Uterus (tissue), 4 donors: ENCODE measurements around the gene SNX2. TPM values are rescaled to one million over a fixed set of nuclear protein-coding genes. Genes with fewer than 3 reads are reported as not detected.
A peak's percentile ranks its signal among the peaks of the same experiment; 100 is the strongest.

Experiments
- DNase-seq, 2 donors: peaks; one replicate each; pipeline ENCODE4 v3.0.0-alpha.2; 2019 to 2020
- H3K27ac ChIP-seq, 2 donors: fragments of 200-600 bp; sonication (generic); 1 replicate in 1 of 2; 2 replicates in 1 of 2; pipeline ENCODE4 v1.5.1; 2016 to 2018
- H3K27me3 ChIP-seq, 2 donors: fragments of 200-600 bp; sonication (generic); one replicate each; pipeline ENCODE4 v1.5.1; 2018 to 2019; ENCODE audit warnings: control low read depth in 1 of 2
- H3K36me3 ChIP-seq, 2 donors: fragments of 200-600 bp; sonication (generic); one replicate each; pipeline ENCODE4 v1.5.1; 2019; ENCODE audit warnings: control low read depth in 1 of 2
- H3K4me1 ChIP-seq, 2 donors: fragments of 200-600 bp; sonication (generic); one replicate each; pipeline ENCODE4 v1.5.1; 2018 to 2019; ENCODE audit warnings: control low read depth in 1 of 2
- H3K4me3 ChIP-seq, 2 donors: fragments of 200-600 bp; sonication (generic); 1 replicate in 1 of 2; 2 replicates in 1 of 2; pipeline ENCODE4 v1.5.1; 2018 to 2019; ENCODE audit warnings: mild to moderate bottlenecking in 1 of 2
- H3K9me3 ChIP-seq, 2 donors: fragments of 200-600 bp; sonication (generic); one replicate each; pipeline ENCODE4 v1.5.1; 2019; ENCODE audit warnings: control low read depth in 1 of 2
- POLR2A ChIP-seq, 2 donors: fragments of 450-650 bp; IDR thresholded peaks; one replicate each; pipeline ENCODE4 v1.6.1; 2016; ENCODE audit warnings: antibody characterized with exemption in 2 of 2, mild to moderate bottlenecking in 1 of 2, moderate library complexity in 1 of 2
- intact Hi-C: fragments of 100-400 bp; cut with DNase I; formaldehyde crosslinking; loops from one replicate; pipeline ENCODE4 v1.15.1; 2023; ENCODE audit warnings: low total_unique reads
- total RNA-seq, 4 donors: library from RNA; depleted of rRNA in 3 of 4; stranded (reverse); fragments of >200 nt in 3 of 4; gene quantifications; one replicate each; pipeline versions ENCODE4 v1.1.0 to v1.2.4, GENCODE V29; 2014 to 2023
- TF ChIP-seq, protein P1 (sequence below), 4 experiments: fragments of 200-600 bp in 2 of 4; fragments of 450-650 bp in 2 of 4; sonication (generic) in 2 of 4; IDR thresholded peaks; one replicate each; pipeline ENCODE4 v1.5.1; 2016 to 2019; ENCODE audit warnings: antibody characterized with exemption in 4 of 4, mild to moderate bottlenecking in 2 of 4, moderate library complexity in 1 of 4
- donor health status: DM: yes; HTN: yes; CAD: no.

The SNX2 gene
- total RNA-seq, 4 donors from 2014 or later = 22.5 to 128 (median 99.6) TPM

DNA sequence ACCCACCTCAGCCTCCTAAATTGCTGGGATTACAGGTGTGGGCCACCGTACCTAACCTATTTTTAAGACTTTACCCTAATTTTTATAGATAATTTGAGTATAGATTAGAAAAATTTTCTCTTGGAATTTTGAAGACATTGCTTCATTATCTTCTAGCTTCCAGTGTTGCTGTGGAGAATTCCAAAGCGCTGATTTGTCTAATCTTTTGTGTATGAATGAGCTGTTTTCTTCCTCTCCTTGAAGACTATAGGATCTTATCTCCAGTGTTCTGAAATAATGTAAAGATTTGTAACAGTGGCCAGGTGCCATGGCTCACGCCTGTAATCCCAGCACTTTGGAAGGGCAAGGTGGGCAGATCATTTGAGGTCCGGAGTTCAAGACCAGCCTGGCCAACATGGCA, 64.9 kb downstream of the SNX2 start:
- H3K4me1 ChIP-seq = peaks cover 0 to 7% of the 10 kb centered on the region in 2 donors
- TF ChIP-seq, protein P1, sequence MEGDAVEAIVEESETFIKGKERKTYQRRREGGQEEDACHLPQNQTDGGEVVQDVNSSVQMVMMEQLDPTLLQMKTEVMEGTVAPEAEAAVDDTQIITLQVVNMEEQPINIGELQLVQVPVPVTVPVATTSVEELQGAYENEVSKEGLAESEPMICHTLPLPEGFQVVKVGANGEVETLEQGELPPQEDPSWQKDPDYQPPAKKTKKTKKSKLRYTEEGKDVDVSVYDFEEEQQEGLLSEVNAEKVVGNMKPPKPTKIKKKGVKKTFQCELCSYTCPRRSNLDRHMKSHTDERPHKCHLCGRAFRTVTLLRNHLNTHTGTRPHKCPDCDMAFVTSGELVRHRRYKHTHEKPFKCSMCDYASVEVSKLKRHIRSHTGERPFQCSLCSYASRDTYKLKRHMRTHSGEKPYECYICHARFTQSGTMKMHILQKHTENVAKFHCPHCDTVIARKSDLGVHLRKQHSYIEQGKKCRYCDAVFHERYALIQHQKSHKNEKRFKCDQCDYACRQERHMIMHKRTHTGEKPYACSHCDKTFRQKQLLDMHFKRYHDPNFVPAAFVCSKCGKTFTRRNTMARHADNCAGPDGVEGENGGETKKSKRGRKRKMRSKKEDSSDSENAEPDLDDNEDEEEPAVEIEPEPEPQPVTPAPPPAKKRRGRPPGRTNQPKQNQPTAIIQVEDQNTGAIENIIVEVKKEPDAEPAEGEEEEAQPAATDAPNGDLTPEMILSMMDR (IDR thresholded peaks at IDR 0.05) = no peak
- no peak for TF ChIP-seq POLR2A (IDR thresholded peaks at IDR 0.05)
- no peak overlapping the region for H3K4me3 ChIP-seq
- no peaks in the 10 kb centered on the region for H3K27me3 ChIP-seq
- no peak for DNase-seq
- intact Hi-C loops = no loop called here
- no peaks in the 10 kb centered on the region for H3K9me3 ChIP-seq
- H3K27ac ChIP-seq = no peak overlapping the region
- no peaks in the 10 kb centered on the region for H3K36me3 ChIP-seq

DNA sequence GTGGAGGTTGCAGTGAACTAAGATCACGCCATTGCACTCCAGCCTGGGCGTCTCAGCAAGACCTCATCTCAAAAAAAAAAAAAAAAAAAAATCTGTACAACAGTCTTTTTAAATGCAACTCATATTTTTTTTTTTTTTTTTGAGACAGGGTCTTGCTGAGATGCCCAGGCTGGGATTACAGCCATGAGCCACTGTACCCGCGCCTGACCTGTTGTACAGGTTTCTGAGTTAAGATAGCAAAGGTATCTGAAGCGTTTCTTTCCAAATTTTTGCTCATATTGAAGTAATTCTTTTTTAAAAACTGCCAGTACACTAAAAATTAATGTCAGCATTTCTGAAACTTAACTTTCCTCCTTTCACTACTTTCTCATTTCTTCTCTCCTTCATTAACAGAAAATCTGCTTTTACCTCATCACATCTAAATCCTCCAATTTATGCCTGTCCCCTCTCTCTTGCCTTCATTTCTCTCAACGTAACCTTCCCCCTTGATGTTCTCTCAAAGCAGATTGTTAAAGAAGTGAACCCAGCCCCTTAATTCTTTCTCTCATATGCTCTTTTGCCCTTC, 67.2 kb downstream of the SNX2 start:
- no peaks in the 10 kb centered on the region for H3K36me3 ChIP-seq
- DNase-seq = no peak
- intact Hi-C loops = no loop called here
- H3K4me3 ChIP-seq = no peak overlapping the region
- no peak for TF ChIP-seq POLR2A (IDR thresholded peaks at IDR 0.05)
- H3K27me3 ChIP-seq = no peaks in the 10 kb centered on the region
- H3K9me3 ChIP-seq = no peaks in the 10 kb centered on the region
- no peak overlapping the region for H3K27ac ChIP-seq
- peaks cover 0 to 7% of the 10 kb centered on the region in 2 donors for H3K4me1 ChIP-seq

DNA sequence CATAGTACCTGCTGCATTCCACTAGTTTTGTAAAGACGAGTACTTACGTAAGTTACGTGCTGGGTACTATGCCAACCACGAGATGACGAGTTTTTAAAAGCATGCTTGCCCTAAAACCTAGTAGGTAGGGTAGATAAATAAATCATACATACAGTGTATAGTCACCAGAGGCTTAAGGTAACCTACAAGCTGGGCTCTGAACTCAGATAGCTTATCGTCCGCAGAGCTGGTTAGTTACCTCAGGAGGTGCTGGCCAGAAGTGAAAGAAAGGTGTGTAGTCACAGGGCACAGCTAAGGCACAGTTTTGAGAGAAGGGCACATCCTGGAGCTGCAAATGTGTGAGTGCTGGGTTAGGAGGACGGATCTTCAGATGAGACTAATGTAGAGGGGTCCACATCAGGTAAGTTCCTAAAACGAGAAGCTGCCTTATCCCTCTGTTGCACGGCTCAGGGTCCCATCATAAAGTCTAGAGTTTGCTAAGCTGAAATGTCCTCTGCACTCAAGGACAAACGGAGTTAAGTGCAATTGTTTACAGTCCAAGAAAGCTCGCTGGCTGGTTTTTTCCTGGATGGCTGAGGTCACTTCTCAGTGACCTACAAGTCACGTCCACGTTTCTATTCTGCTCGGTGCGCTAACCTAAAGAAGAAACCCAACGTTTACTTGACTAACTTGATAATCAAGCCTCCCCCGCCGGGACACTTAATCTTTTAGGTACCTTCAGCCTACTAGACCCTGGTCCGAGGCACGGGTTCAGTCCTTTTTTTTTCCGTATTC, 69.4 kb downstream of the SNX2 start:
- Histone ChIP-seq H3K4me3 (peak overlapping the region; percentile 85 to 100), H3K4me1 (peaks cover 0 to 7% of the 10 kb centered on the region in 2 donors), H3K27ac (peak overlapping the region; percentile 90 to 96), H3K36me3 (no peaks in the 10 kb centered on the region), H3K27me3 (no peaks in the 10 kb centered on the region), H3K9me3 (no peaks in the 10 kb centered on the region)
- peak in 1 of 2 donors; percentile 17 for DNase-seq
- intact Hi-C loops = no loop called here
- no peak for TF ChIP-seq POLR2A (IDR thresholded peaks at IDR 0.05)
- TF ChIP-seq, protein P1 (IDR thresholded peaks at IDR 0.05) = no peak

DNA sequence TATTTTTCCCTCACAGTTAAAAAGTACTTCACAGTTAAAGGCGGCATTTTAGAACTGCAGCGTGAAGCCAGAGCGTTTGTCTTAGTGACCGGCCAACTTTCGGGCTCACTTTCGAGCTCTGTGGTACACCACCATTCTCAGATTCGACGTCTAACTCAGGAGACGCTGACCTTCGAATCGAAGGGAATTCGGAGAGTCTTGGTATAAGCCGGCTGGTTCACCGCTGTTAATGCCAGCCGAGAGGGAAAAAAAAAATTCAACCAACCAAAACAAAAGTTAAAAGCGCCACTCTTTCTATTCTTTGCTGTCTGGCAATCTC, 70.0 kb downstream of the SNX2 start:
- Histone ChIP-seq H3K4me1 (peaks cover 0 to 7% of the 10 kb centered on the region in 2 donors), H3K27ac (peak overlapping the region; percentile 90 to 96), H3K4me3 (peak overlapping the region; percentile 85 to 100), H3K36me3 (no peaks in the 10 kb centered on the region), H3K27me3 (no peaks in the 10 kb centered on the region), H3K9me3 (no peaks in the 10 kb centered on the region)
- TF ChIP-seq, protein P1 (IDR thresholded peaks at IDR 0.05) = no peak
- TF ChIP-seq POLR2A (IDR thresholded peaks at IDR 0.05) = no peak
- intact Hi-C loops = no loop called here
- no peak for DNase-seq

DNA sequence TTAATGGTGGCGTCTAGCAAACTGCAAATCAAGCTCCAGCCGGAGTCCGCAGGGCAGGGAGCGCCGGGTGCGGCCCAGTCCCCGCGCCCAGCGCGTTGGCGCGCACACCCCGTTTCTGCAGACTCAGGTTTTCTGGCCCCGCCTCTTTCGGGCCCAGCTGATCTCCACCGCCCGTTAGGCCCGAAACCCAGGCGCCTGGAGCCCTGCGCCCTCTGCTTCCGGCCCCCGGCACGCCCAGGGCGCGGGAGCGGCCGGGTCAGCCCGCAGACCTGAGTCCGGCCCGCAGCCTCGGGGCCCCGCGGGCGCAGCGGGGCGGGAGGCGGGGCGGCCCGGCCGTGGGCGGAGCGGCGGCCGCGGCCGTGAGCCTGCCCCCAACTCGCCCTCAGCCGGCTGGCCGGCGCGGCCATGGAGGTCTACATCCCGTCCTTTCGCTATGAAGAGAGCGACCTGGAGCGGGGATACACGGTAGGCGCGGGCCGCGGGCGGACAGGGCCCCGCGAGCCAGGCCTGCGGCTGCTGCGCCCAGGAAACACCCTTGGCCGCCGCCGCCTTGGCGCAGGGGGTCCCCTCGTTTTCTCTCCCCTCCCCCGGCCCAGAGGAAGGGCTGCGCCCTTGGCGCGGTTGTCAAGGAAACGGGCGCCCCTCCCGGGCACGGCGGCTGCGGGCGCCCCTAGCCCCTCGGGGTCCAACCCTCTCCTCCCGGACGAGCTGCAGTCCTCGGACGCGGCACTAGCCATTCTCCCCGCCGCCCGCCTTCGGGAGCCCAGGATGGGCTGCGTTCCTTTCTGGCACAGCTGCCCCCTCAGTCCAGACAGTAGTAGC, 70.6 kb downstream of the SNX2 start, which contains the start of gene SNX24:
Gene SNX24, plus strand, starts transcription at position 385 of the 822 bp plus-strand sequence. Its CDS starts 21 bp downstream, at position 406.
- Histone ChIP-seq H3K4me3 (peak within 1 kb of the TSS; percentile 85 to 100), H3K4me1 (peaks cover 0 to 7% of the 10 kb centered on the region in 2 donors), H3K27me3 (no peaks in the 10 kb centered on the region), H3K36me3 (no peaks in the 10 kb centered on the region), H3K27ac (peak within 1 kb of the TSS; percentile 90 to 96), H3K9me3 (no peaks in the 10 kb centered on the region)
- intact Hi-C loops = no loop called here
- DNase-seq = peak; percentile 73 to 75
- peak in 1 of 2 donors; percentile 54 for TF ChIP-seq POLR2A (IDR thresholded peaks at IDR 0.05)
- TF ChIP-seq, protein P1 (IDR thresholded peaks at IDR 0.05) = no peak
